GM06990 (cell line): ENCODE data around the gene KCNG3.
A peak's percentile ranks its signal among the peaks of the same experiment; 100 is the strongest.

ENCODE experiments used
- DNase-seq: peaks from one replicate; pipeline ENCODE4 v3.0.0-alpha.2; 2011; ENCODE audit not compliant: insufficient read length; ENCODE audit errors: extremely low read depth
- H3K27me3 ChIP-seq: replicated peaks from 2 replicates; pipeline ENCODE4 v1.6.0; 2011; ENCODE audit warnings: low read length; ENCODE audit not compliant: control insufficient read depth, insufficient read depth
- H3K36me3 ChIP-seq: 2 replicates; pipeline ENCODE4 v1.5.1; 2011; ENCODE audit warnings: low read length; ENCODE audit not compliant: control insufficient read depth, insufficient read depth
- H3K4me3 ChIP-seq: replicated peaks from 2 replicates; pipeline ENCODE4 v1.5.1; 2011; ENCODE audit warnings: low read depth, mild to moderate bottlenecking, control low read depth, low read length
- TF ChIP-seq, protein P1 (sequence below): IDR thresholded peaks from 2 replicates; pipeline ENCODE4 v1.5.1; 2011; ENCODE audit warnings: low read length, control low read depth, mild to moderate bottlenecking, inconsistent platforms; ENCODE audit not compliant: insufficient read depth, poor library complexity, severe bottlenecking

Gene KCNG3

DNA sequence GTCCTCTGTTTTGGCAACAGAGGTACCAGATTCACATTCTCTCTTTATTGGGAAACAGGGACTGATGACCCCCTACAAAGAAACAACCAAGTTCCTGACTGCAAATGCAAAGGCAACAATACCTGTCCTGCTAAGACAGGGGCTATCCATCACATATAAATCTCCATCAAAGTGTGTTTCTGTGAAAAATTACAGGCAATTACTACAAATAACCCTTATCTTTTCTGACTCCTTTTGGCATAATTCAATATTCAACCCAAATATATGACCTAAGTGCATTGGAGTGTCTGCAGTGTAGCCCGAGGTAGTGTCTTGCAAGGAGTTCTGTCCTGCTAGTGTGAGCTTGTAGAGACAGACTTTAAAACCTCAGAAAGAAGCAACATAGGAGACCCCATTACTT is 35.4 kb downstream of the KCNG3 start:
- TF ChIP-seq, protein P1, sequence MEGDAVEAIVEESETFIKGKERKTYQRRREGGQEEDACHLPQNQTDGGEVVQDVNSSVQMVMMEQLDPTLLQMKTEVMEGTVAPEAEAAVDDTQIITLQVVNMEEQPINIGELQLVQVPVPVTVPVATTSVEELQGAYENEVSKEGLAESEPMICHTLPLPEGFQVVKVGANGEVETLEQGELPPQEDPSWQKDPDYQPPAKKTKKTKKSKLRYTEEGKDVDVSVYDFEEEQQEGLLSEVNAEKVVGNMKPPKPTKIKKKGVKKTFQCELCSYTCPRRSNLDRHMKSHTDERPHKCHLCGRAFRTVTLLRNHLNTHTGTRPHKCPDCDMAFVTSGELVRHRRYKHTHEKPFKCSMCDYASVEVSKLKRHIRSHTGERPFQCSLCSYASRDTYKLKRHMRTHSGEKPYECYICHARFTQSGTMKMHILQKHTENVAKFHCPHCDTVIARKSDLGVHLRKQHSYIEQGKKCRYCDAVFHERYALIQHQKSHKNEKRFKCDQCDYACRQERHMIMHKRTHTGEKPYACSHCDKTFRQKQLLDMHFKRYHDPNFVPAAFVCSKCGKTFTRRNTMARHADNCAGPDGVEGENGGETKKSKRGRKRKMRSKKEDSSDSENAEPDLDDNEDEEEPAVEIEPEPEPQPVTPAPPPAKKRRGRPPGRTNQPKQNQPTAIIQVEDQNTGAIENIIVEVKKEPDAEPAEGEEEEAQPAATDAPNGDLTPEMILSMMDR = no peak
- H3K36me3 ChIP-seq = no peaks in the 10 kb centered on the region
- H3K4me3 ChIP-seq = no peak overlapping the region
- DNase-seq = no peak
- no peaks in the 10 kb centered on the region; the same call in 1 of the 2 replicates for H3K27me3 ChIP-seq

DNA sequence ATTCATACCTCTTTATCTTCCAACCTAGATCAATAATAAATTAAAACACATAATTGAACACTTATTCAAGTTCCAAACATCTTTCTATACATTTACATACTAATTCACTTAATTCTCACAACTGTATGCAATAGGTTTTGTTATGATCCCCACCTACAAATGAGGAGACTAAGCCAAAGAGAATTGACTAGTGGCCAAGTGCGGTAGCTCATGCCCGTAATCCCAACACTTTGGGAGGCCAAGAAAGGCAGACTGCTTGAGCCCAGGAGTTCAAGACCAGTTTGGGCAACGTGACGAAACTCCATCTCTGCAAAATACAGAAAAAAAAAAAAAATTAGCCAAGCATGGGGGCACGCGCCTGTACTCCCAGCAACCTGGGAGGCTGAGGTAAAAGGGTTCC is 36.8 kb downstream of the KCNG3 start:
- Histone ChIP-seq H3K27me3 (no peaks in the 10 kb centered on the region; the same call in 1 of the 2 replicates), H3K36me3 (no peaks in the 10 kb centered on the region), H3K4me3 (no peak overlapping the region)
- TF ChIP-seq, protein P1 = peak; percentile 12
- DNase-seq = no peak

DNA sequence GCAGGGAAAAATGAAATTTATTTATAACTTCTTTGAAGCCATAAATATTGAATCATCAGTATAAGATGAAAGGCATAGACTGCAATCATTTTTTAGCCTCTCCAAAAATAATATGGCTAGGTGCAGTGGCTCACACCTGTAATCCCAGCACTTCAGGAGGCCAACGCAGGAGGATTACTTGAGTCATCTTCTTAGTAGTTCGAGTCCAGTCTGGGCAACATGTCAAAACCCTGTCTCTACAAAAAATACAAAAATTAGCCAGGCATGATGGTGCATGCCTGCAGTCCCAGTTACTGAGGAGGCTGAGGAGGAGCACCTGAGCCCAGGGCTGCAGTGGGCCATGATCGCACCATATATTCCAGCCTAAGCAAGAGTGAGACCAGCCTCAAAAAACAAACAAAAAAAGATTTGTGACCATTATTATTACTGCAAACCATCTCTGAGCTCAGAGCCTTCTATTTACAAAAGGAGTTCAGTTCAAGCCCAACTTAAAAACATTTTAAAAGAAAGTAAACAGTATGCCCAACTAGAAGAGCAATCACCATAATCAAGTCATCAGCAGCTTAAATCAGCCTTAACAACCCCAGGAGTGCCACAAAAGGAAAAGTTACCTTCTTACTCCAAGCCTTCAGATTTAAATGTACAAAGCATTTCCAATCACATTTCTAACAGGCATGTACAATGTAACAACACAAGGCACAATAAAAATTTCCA is 37.5 kb downstream of the KCNG3 start:
- no peaks in the 10 kb centered on the region for H3K36me3 ChIP-seq
- no peak overlapping the region for H3K4me3 ChIP-seq
- DNase-seq = no peak
- H3K27me3 ChIP-seq = no peaks in the 10 kb centered on the region; the same call in 1 of the 2 replicates
- TF ChIP-seq, protein P1 = no peak

DNA sequence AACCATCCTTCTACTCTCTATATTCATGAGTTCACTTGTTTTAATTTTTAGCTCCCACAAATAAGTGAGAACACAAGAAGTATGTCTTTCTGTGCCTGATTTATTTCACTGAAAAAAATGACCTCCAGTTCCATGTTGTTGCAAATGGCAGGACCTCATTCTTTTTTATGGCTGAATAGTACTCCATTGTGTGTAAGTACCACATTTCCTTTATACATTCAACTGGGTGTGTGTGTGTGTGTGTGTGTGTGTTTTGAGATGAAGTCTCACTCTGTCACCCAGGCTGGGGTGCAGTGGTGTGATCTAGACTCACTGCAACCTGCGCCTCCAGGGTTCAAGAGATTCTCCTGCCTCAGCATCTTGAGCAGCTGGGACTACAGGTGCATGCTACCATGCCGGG is 41.2 kb downstream of the KCNG3 start:
- Histone ChIP-seq H3K4me3 (no peak overlapping the region), H3K27me3 (no peaks in the 10 kb centered on the region), H3K36me3 (no peaks in the 10 kb centered on the region)
- no peak for DNase-seq
- TF ChIP-seq, protein P1 = no peak

DNA sequence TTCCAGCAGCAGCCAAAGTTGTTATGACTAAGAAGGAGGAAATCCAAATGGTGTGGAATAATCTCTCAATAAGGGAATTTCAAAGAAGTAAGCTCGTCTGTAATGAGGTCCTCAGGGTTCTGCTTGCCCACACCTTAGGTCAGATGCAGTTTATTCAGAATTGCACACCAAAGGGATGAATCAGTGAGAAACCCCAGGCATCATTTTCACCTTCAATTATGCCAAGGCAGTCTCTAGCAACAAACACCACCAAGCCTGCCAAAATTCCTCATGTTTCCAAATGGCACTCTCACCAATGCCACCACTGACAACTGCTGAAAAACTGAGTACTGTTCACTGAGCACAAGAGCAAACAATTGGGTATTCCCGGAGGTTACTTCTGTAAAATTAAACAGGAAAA is 43.6 kb downstream of the KCNG3 start:
- H3K36me3 ChIP-seq = no peaks in the 10 kb centered on the region
- no peak overlapping the region for H3K4me3 ChIP-seq
- no peak for DNase-seq
- TF ChIP-seq, protein P1 = no peak
- no peaks in the 10 kb centered on the region for H3K27me3 ChIP-seq
